B cell (primary cell): ENCODE measurements around the gene MED16. TPM values are rescaled to one million over a fixed set of nuclear protein-coding genes. Genes with fewer than 3 reads are reported as not detected.

Source experiments
- ATAC-seq: fragments of 200-7000 bp; cut with Tn5 transposase; one replicate; pipeline ENCODE4 v1.10.0; 2021; ENCODE audit warnings: low read depth, mild to moderate bottlenecking, moderate number of reproducible peaks, moderate library complexity
- CTCF ChIA-PET: fragments of 350-600 bp; sonication (Branson Sonifier 250); formaldehyde crosslinking; loops from one replicate; lab custom pipeline; 2021; ENCODE audit warnings: antibody characterized with exemption, inconsistent platforms; lab: Charles Lee
- POLR2A ChIA-PET: fragments of 350-600 bp; sonication (Branson Sonifier 250); formaldehyde crosslinking; loops from one replicate; lab custom pipeline; 2021; ENCODE audit warnings: antibody characterized with exemption; lab: Charles Lee
- DNase-seq: peaks from one replicate; pipeline ENCODE4 v3.0.0; 2013
- H2AFZ ChIP-seq: 2 replicates; pipeline ENCODE4 v1.6.1; 2012; ENCODE audit warnings: mild to moderate bottlenecking, low read depth, low read length; ENCODE audit not compliant: insufficient read depth, poor library complexity, severe bottlenecking
- H3K27ac ChIP-seq, 2 donors: 1 replicate in 1 of 2; 2 replicates in 1 of 2; pipeline ENCODE4 v1.5.1; 2012 to 2013; ENCODE audit warnings: low read length in 2 of 2, mild to moderate bottlenecking in 2 of 2, moderate library complexity in 1 of 2
- H3K27me3 ChIP-seq, 4 experiments: fragments of 200-600 bp in 1 of 4; sonication (generic) in 1 of 4; replicated peaks in 1 of 4; 1 replicate in 2 of 4; 2 replicates in 2 of 4; pipeline versions ENCODE4 v1.6.1 to v1.7.0; 2013 to 2016; ENCODE audit warnings: low read length in 3 of 4, mild to moderate bottlenecking in 2 of 4, mixed read lengths in 1 of 4, moderate library complexity in 1 of 4; ENCODE audit not compliant: insufficient read depth in 4 of 4, control insufficient read depth in 3 of 4; ENCODE audit errors: control extremely low read depth in 1 of 4
- H3K36me3 ChIP-seq, 2 experiments: replicated peaks in 1 of 2; 1 replicate in 1 of 2; 2 replicates in 1 of 2; pipeline versions ENCODE4 v1.6.1 to v1.7.1; 2013; ENCODE audit warnings: low read length in 1 of 2; ENCODE audit not compliant: insufficient read depth in 2 of 2, control insufficient read depth in 1 of 2; ENCODE audit errors: control extremely low read depth in 1 of 2, extremely low read depth in 1 of 2
- H3K4me1 ChIP-seq, 2 donors: fragments of 200-600 bp in 1 of 2; sonication (generic) in 1 of 2; 1 replicate in 1 of 2; 2 replicates in 1 of 2; pipeline versions ENCODE4 v1.5.1 to v1.6.1; 2013 to 2017; ENCODE audit warnings: low read length in 2 of 2; ENCODE audit not compliant: control insufficient read depth in 2 of 2, insufficient read depth in 2 of 2
- H3K4me2 ChIP-seq: replicated peaks from 2 replicates; pipeline ENCODE3; 2012; ENCODE audit warnings: mild to moderate bottlenecking, low read depth, low read length; ENCODE audit not compliant: poor library complexity, severe bottlenecking
- H3K4me3 ChIP-seq, 5 experiments: fragments of 200-600 bp in 1 of 5; sonication (generic) in 1 of 5; 1 replicate in 3 of 5; 2 replicates in 2 of 5; pipeline versions ENCODE4 v1.5.1 to v1.7.0; 2011 to 2016; ENCODE audit warnings: low read length in 4 of 5, mild to moderate bottlenecking in 4 of 5, low read depth in 2 of 5, control low read depth in 1 of 5, moderate library complexity in 1 of 5; ENCODE audit not compliant: insufficient read depth in 1 of 5; ENCODE audit errors: control extremely low read depth in 1 of 5, extremely low read depth in 1 of 5
- H3K79me2 ChIP-seq: fragments of 200-600 bp; sonication (generic); one replicate; pipeline ENCODE4 v1.6.0; 2016; ENCODE audit warnings: low read length; ENCODE audit not compliant: control insufficient read depth, insufficient read depth
- H3K9ac ChIP-seq: fragments of 200-600 bp; sonication (generic); 2 replicates; pipeline ENCODE4 v1.6.1; 2017; ENCODE audit warnings: mild to moderate bottlenecking, low read length, moderate library complexity
- H3K9me3 ChIP-seq, 3 donors: one replicate each; pipeline versions ENCODE4 v1.6.1 to v1.7.1; 2013; ENCODE audit warnings: low read length in 2 of 3; ENCODE audit not compliant: control insufficient read depth in 2 of 3, insufficient read depth in 1 of 3; ENCODE audit errors: control extremely low read depth in 1 of 3
- H4K20me1 ChIP-seq: 2 replicates; pipeline ENCODE4 v1.6.0; 2012; ENCODE audit warnings: mild to moderate bottlenecking, low read length; ENCODE audit not compliant: insufficient read depth, control insufficient read depth, poor library complexity, severe bottlenecking
- H3K27ac Mint-ChIP-seq: one replicate; pipeline ENCODE4 v1.8.0; 2021; ENCODE audit warnings: mixed read lengths
- H3K27me3 Mint-ChIP-seq: one replicate; pipeline ENCODE4 v1.8.0; 2021; ENCODE audit warnings: mixed read lengths
- H3K4me1 Mint-ChIP-seq: one replicate; pipeline ENCODE4 v1.8.0; 2021; ENCODE audit warnings: mixed read lengths
- H3K4me3 Mint-ChIP-seq: one replicate; pipeline ENCODE4 v1.8.0; 2021; ENCODE audit warnings: mixed read lengths
- H3K9me3 Mint-ChIP-seq: one replicate; pipeline ENCODE4 v1.8.0; 2022; ENCODE audit warnings: mixed read lengths; ENCODE audit not compliant: insufficient read depth
- EZH2 ChIP-seq: IDR thresholded peaks from 2 replicates; pipeline ENCODE4 v1.6.1; 2012; ENCODE audit warnings: borderline replicate concordance, low read depth, mild to moderate bottlenecking, moderate library complexity, low read length; ENCODE audit not compliant: insufficient read depth, poor library complexity, severe bottlenecking
- WGBS: methylation state at CpG from one replicate; pipeline ENCODE4 v1.1.5; 2013; ENCODE audit warnings: missing lambda C conversion rate; ENCODE audit not compliant: insufficient coverage; 5-methylcytosine and 5-hydroxymethylcytosine counted together
- intact Hi-C: fragments of 100-400 bp; cut with micrococcal nuclease; formaldehyde crosslinking; loops from one replicate; pipeline ENCODE4 v1.10.0; 2022
- polyA plus RNA-seq: library from polyadenylated mRNA; depleted of rRNA; stranded (reverse); fragments of >200 nt; gene quantifications from 2 replicates; pipeline ENCODE4 v1.2.3, GENCODE V29; 2012
- total RNA-seq, 2 donors: library from RNA; stranded (reverse); fragments of 120-200 nt in 1 of 2; gene quantifications; 1 replicate in 1 of 2; 2 replicates in 1 of 2; pipeline versions ENCODE4 v1.2.3 to v1.2.4, GENCODE V29; 2013 to 2022
- TF ChIP-seq, protein P1 (sequence below): fragments of 200-600 bp; IDR thresholded peaks from one replicate; pipeline ENCODE4 v1.8.0; 2022; ENCODE audit warnings: antibody characterized with exemption, mild to moderate bottlenecking

The MED16 gene
- total and polyA plus RNA-seq, 2 donors (not counting 1 experiment from before 2014, with no cell fraction given) = 85.0 to 85.3 TPM

DNA sequence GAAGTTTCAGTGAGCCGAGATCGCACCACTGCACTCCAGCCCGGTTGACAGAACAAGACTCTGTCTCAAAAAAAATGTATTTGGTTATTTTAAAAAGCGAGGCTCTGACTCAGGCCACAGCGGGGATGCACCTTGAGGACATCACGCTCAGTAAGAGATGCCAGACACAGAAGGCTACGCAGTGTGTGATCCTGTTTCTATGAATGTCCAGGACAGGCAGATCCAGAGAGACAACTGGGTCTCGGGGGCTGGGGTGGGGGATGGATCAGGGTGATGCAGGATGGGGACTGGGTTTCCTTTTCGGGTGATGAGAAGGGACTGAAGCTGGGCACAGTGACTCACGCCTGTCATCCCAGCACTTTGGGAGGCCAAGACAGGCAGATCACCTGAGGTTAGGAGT lies 5.4 kb downstream of the MED16 start:
- Mint-ChIP-seq H3K4me3 (no peak overlapping the region), H3K4me1 (peaks cover 8% of the 10 kb centered on the region), H3K9me3 (no peaks in the 10 kb centered on the region), H3K27ac (no peak overlapping the region), H3K27me3 (no peaks in the 10 kb centered on the region)
- ChIA-PET POLR2A (no interaction called here), CTCF (no interaction called here)
- peaks cover 0 to 58% of the 10 kb centered on the region in 2 experiments for H3K36me3 ChIP-seq
- H2AFZ ChIP-seq = no peak overlapping the region
- H3K9ac ChIP-seq = no peak overlapping the region
- no peaks in the 10 kb centered on the region for H3K9me3 ChIP-seq
- no peak for DNase-seq
- H3K4me3 ChIP-seq = no peak overlapping the region
- H3K27ac ChIP-seq = no peak overlapping the region
- WGBS = 99% methylated on average over 8 of the region's 10 CpGs
- H3K4me1 ChIP-seq = peaks cover 5 to 32% of the 10 kb centered on the region in 2 donors
- no peak overlapping the region for H3K4me2 ChIP-seq
- ATAC-seq = no peak
- intact Hi-C loops = no loop called here
- peaks cover 58% of the 10 kb centered on the region for H3K79me2 ChIP-seq
- H4K20me1 ChIP-seq = peaks cover 35% of the 10 kb centered on the region
- no peak for TF ChIP-seq EZH2
- TF ChIP-seq, protein P1, sequence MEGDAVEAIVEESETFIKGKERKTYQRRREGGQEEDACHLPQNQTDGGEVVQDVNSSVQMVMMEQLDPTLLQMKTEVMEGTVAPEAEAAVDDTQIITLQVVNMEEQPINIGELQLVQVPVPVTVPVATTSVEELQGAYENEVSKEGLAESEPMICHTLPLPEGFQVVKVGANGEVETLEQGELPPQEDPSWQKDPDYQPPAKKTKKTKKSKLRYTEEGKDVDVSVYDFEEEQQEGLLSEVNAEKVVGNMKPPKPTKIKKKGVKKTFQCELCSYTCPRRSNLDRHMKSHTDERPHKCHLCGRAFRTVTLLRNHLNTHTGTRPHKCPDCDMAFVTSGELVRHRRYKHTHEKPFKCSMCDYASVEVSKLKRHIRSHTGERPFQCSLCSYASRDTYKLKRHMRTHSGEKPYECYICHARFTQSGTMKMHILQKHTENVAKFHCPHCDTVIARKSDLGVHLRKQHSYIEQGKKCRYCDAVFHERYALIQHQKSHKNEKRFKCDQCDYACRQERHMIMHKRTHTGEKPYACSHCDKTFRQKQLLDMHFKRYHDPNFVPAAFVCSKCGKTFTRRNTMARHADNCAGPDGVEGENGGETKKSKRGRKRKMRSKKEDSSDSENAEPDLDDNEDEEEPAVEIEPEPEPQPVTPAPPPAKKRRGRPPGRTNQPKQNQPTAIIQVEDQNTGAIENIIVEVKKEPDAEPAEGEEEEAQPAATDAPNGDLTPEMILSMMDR = no peak
- no peaks in the 10 kb centered on the region for H3K27me3 ChIP-seq

DNA sequence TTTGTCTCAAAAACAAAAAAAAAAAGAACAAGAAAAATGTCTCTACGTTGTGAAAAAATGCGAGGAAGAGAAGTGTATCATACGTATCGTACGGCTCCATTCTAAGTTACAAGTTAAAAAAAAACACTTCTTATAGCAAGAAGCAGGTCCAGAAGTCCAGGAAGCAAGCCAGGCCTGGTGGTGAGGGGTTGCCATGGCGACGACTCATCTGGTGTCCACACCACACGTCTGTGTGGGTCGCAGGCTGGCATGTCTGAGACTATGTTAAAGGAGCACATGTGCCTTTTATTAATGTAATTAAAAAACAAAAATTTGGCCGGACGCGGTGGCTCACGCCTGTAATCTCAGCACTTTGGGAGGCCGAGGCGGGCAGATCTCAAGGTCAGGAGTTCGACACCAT lies 5.9 kb downstream of the MED16 start:
- no peak overlapping the region for H3K4me2 ChIP-seq
- DNase-seq (no peak), ATAC-seq (no peak)
- intact Hi-C loops = no loop called here
- H3K9me3 ChIP-seq = no peaks in the 10 kb centered on the region
- peaks cover 58% of the 10 kb centered on the region for H3K79me2 ChIP-seq
- no peaks in the 10 kb centered on the region for H3K9me3 Mint-ChIP-seq
- H3K36me3 ChIP-seq = peaks cover 0 to 63% of the 10 kb centered on the region in 2 experiments
- no peaks in the 10 kb centered on the region for H3K27me3 Mint-ChIP-seq
- H3K27ac Mint-ChIP-seq = no peak overlapping the region
- 98% methylated on average over 7 of the region's 16 CpGs for WGBS
- H2AFZ ChIP-seq = no peak overlapping the region
- CTCF ChIA-PET = no interaction called here
- no peak overlapping the region for H3K4me3 Mint-ChIP-seq
- H3K9ac ChIP-seq = no peak overlapping the region
- H4K20me1 ChIP-seq = peaks cover 32% of the 10 kb centered on the region
- peaks cover 6% of the 10 kb centered on the region for H3K4me1 Mint-ChIP-seq
- POLR2A ChIA-PET = no interaction called here
- H3K4me3 ChIP-seq = no peak overlapping the region
- no peak overlapping the region for H3K27ac ChIP-seq
- H3K4me1 ChIP-seq = peaks cover 3 to 28% of the 10 kb centered on the region in 2 donors
- TF ChIP-seq, protein P1 = no peak
- no peak for TF ChIP-seq EZH2
- no peaks in the 10 kb centered on the region for H3K27me3 ChIP-seq
